Heart left ventricle (tissue), 16 donors: Measurements from ENCODE around the gene MSN. TPM values are rescaled to one million over a fixed set of nuclear protein-coding genes. Genes with fewer than 3 reads are reported as not detected.

Experiments used
- ATAC-seq, 4 donors: fragments of 200-7000 bp; cut with Tn5 transposase; one replicate each; pipeline ENCODE4 v1.9.1; 2020 to 2022; ENCODE audit warnings: moderate library complexity in 4 of 4, mild to moderate bottlenecking in 3 of 4, moderate number of reproducible peaks in 1 of 4
- DNase-seq, 5 donors: peaks; one replicate each; pipeline ENCODE4 v3.0.0-alpha.2; 2020
- H3K27ac ChIP-seq, 12 donors: fragments of 200-600 bp; sonication (generic) in 4 of 12; one replicate each; pipeline versions ENCODE4 v1.5.0 to v1.8.0; 2016 to 2022; ENCODE audit warnings: mild to moderate bottlenecking in 2 of 12
- H3K27me3 ChIP-seq, 9 donors: fragments of 200-600 bp; sonication (generic) in 2 of 9; one replicate each; pipeline versions ENCODE4 v1.5.1 to v1.8.0; 2016 to 2022; ENCODE audit warnings: mild to moderate bottlenecking in 3 of 9
- H3K36me3 ChIP-seq, 9 donors: fragments of 200-600 bp; sonication (generic) in 2 of 9; one replicate each; pipeline versions ENCODE4 v1.5.0 to v1.8.0; 2018 to 2022; ENCODE audit warnings: mild to moderate bottlenecking in 2 of 9
- H3K4me1 ChIP-seq, 12 donors: fragments of 200-600 bp; sonication (generic) in 4 of 12; one replicate each; pipeline versions ENCODE4 v1.5.0 to v1.8.0; 2016 to 2022; ENCODE audit warnings: mild to moderate bottlenecking in 3 of 12
- H3K4me3 ChIP-seq, 12 donors: fragments of 200-600 bp; sonication (generic) in 4 of 12; one replicate each; pipeline versions ENCODE4 v1.5.0 to v1.8.0; 2017 to 2022; ENCODE audit warnings: mild to moderate bottlenecking in 9 of 12, moderate library complexity in 4 of 12
- H3K9me3 ChIP-seq, 12 donors: fragments of 200-600 bp; sonication (generic) in 4 of 12; one replicate each; pipeline versions ENCODE4 v1.5.0 to v1.8.0; 2016 to 2022; ENCODE audit warnings: mild to moderate bottlenecking in 1 of 12
- POLR2A ChIP-seq, 2 donors: fragments of 450-650 bp; IDR thresholded peaks; one replicate each; pipeline ENCODE4 v1.6.1; 2017; ENCODE audit warnings: antibody characterized with exemption in 2 of 2, mild to moderate bottlenecking in 2 of 2, moderate library complexity in 2 of 2
- WGBS, 4 donors: extraction: QIAGEN DNeasy Blood & Tissue Kit in 2 of 4; methylation state at CpG; one replicate each; pipeline versions ENCODE4 v1.1.5 to v1.1.7; 2013 to 2018; 5-methylcytosine and 5-hydroxymethylcytosine counted together
- intact Hi-C, 10 donors: fragments of 100-400 bp; cut with DNase I; formaldehyde crosslinking; loops; one replicate each; pipeline versions ENCODE4 v1.11.1 to v1.14.2; 2022
- polyA plus RNA-seq, 2 donors: library from polyadenylated mRNA; stranded (reverse); fragments of 200-250 nt; gene quantifications; one replicate each; pipeline ENCODE4 v1.2.3, GENCODE V29; 2013
- total RNA-seq, 9 donors: library from RNA; depleted of rRNA in 2 of 9; stranded (reverse); fragments of >200 nt in 2 of 9; fragmentation: NEBNext Ultra II Directional in 3 of 9; extraction: Animal tissue kit (Norgen Biotek cat#: 25700) in 3 of 9; gene quantifications; one replicate each; pipeline versions ENCODE4 v1.1.0 to v1.2.4, GENCODE V29; 2016 to 2023
- TF ChIP-seq, protein P1 (sequence below), 12 donors: fragments of 200-600 bp; sonication (generic) in 4 of 12; IDR thresholded peaks; one replicate each; pipeline versions ENCODE4 v1.5.0 to v1.8.0; 2018 to 2022; ENCODE audit warnings: antibody characterized with exemption in 12 of 12, mild to moderate bottlenecking in 5 of 12
- donor health status: ischemic (EF 13 %, LVEDD 7.1; RV severe dilation, severe dysfunction).
- donor health status: healthy with polysubstance abuse.
- donor health status: DM: no; HTN: yes; CAD: no.
- donor health status: DM: no; HTN: no; CAD: no.
- donor health status: ischemic (EF 25% LVEDD 6.9; RV normal size, moderate dysfunction).
- donor health status: ischemic (EF 25% LVEDD 5.7; RV mildly dilated, moderate dysfunction).
- donor health status: healthy.
- donor health status: DM: yes; HTN: yes; CAD: no.
- donor health status: ischemic (EF 35%, LVEDD 5.7; RV mildly dilated, moderate dysfunction).
- donor health status: nonischemic (EF 11% LVEDD 7.7; RV severe dilation, severe dysfunction).
- donor health status: DM: yes; HTN: yes; CAD: no.
- donor health status: PGD.
- donor health status: ischemic (EF 29% LVEDD 5.4; RV normal size, mild dysfunction).
- donor health status: nonischemic (EF 23%, LVEDD 6.1; RV moderate dilation, normal function).

The MSN gene
- total and polyA plus RNA-seq, 11 donors, result 48.9 to 298 (median 153) TPM

DNA sequence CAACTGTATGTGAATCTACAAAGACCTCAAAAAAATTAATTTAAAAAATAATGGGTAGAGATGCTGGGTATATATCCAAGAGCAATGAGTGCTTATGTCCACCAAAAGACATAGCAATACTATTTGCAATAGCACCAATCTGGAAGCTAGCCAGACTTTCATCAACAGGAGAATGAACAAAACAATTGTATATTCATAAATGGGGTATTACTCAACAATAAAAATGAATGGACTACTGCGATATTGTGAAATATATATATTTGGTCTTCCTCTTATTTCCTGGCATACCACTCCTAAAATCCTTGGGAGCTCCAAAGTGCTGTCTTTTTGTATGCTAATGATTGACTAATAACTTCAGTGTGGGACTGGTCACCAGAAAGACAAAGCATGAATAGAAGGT lies 77.5 kb downstream of the MSN start:
- ATAC-seq, result no peak
- Histone ChIP-seq H3K27me3 (peaks cover 0 to 5% (median 0%) of the 10 kb centered on the region in 9 donors), H3K9me3 (no peaks in the 10 kb centered on the region), H3K4me1 (peaks cover 0 to 19% (median 2%) of the 10 kb centered on the region in 12 donors), H3K4me3 (no peak overlapping the region), H3K27ac (no peak overlapping the region), H3K36me3 (peaks cover 0 to 25% (median 23%) of the 10 kb centered on the region in 9 donors)
- TF ChIP-seq POLR2A (IDR thresholded peaks at IDR 0.05), result no peak
- TF ChIP-seq, protein P1, sequence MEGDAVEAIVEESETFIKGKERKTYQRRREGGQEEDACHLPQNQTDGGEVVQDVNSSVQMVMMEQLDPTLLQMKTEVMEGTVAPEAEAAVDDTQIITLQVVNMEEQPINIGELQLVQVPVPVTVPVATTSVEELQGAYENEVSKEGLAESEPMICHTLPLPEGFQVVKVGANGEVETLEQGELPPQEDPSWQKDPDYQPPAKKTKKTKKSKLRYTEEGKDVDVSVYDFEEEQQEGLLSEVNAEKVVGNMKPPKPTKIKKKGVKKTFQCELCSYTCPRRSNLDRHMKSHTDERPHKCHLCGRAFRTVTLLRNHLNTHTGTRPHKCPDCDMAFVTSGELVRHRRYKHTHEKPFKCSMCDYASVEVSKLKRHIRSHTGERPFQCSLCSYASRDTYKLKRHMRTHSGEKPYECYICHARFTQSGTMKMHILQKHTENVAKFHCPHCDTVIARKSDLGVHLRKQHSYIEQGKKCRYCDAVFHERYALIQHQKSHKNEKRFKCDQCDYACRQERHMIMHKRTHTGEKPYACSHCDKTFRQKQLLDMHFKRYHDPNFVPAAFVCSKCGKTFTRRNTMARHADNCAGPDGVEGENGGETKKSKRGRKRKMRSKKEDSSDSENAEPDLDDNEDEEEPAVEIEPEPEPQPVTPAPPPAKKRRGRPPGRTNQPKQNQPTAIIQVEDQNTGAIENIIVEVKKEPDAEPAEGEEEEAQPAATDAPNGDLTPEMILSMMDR (IDR thresholded peaks at IDR 0.05), result no peak
- 55 to 73% (median 70%) methylated on average over 1 of the region's 1 CpG for WGBS, 4 donors
- DNase-seq, result no peak
- intact Hi-C loops, result loop anchor here in 1 of 10 donors (10.0 kb wide), 1 partner anchor 240 kb away; no protein-coding TSS in a partner anchor

GRCh38 chrX:65745427-65745826 lies 78.0 kb downstream of the MSN start:
- peaks cover 0 to 19% (median 2%) of the 10 kb centered on the region in 12 donors for H3K4me1 ChIP-seq
- H3K27me3 ChIP-seq, result peaks cover 0 to 5% (median 0%) of the 10 kb centered on the region in 9 donors
- peaks cover 0 to 21% (median 19%) of the 10 kb centered on the region in 9 donors for H3K36me3 ChIP-seq
- ATAC-seq (no peak), DNase-seq (no peak)
- intact Hi-C loops, result loop anchor here in 1 of 10 donors (10.0 kb wide), 1 partner anchor 239 kb away; no protein-coding TSS in a partner anchor
- H3K9me3 ChIP-seq, result no peaks in the 10 kb centered on the region
- peak overlapping the region in 1 of 12 donors; percentile 6 for H3K27ac ChIP-seq
- 52 to 58% (median 53%) methylated on average over 6 of the region's 6 CpGs for WGBS, 4 donors
- TF ChIP-seq, protein P1 (IDR thresholded peaks at IDR 0.05), result no peak
- TF ChIP-seq POLR2A (IDR thresholded peaks at IDR 0.05), result no peak
- H3K4me3 ChIP-seq, result no peak overlapping the region

DNA sequence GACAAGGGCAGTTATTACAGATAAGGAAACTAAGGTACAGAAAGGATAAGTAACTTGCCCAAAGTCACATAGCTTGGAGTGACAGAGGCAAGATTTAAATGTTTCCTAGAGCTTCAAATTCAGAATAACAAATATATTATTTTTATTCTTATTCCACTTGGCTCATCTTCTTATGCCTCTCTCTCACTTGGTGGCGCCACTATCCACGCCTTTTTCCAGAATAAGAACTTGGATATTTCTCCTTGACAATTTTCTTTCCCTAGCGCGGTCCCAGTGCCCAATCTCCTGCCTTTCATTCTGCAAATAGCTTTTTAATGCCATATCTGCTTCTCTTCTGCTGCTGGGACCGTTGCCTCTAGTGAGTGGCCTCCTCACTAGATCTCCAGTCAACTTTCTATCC lies 78.5 kb downstream of the MSN start:
- intact Hi-C loops, result loop anchor here in 1 of 10 donors (10.0 kb wide), 1 partner anchor 239 kb away; no protein-coding TSS in a partner anchor
- DNase-seq (no peak), ATAC-seq (no peak)
- H3K27me3 ChIP-seq, result peaks cover 0 to 5% (median 0%) of the 10 kb centered on the region in 9 donors
- peaks cover 0 to 24% (median 2%) of the 10 kb centered on the region in 12 donors for H3K4me1 ChIP-seq
- no peak for TF ChIP-seq POLR2A (IDR thresholded peaks at IDR 0.05)
- TF ChIP-seq, protein P1 (IDR thresholded peaks at IDR 0.05), result no peak
- WGBS, 4 donors, result 57 to 74% (median 62%) methylated on average over 5 of the region's 5 CpGs
- no peak overlapping the region for H3K27ac ChIP-seq
- no peak overlapping the region for H3K4me3 ChIP-seq
- peaks cover 0 to 15% (median 13%) of the 10 kb centered on the region in 9 donors for H3K36me3 ChIP-seq
- H3K9me3 ChIP-seq, result no peaks in the 10 kb centered on the region

- H3K4me1 ChIP-seq, result peaks cover 0 to 14% (median 0%) of the 10 kb centered on the region in 12 donors
- 64 to 78% (median 71%) methylated on average over 6 of the region's 6 CpGs for WGBS, 4 donors
- H3K4me3 ChIP-seq, result no peak overlapping the region
- no peaks in the 10 kb centered on the region for H3K36me3 ChIP-seq
- H3K9me3 ChIP-seq, result peaks cover 0 to 12% (median 0%) of the 10 kb centered on the region in 12 donors
- H3K27me3 ChIP-seq, result peaks cover 0 to 15% (median 0%) of the 10 kb centered on the region in 9 donors
- H3K27ac ChIP-seq, result no peak overlapping the region
- ATAC-seq, result no peak
- intact Hi-C loops, result no loop called here
- DNase-seq, result no peak
- TF ChIP-seq POLR2A (IDR thresholded peaks at IDR 0.05), result no peak
- TF ChIP-seq, protein P1 (IDR thresholded peaks at IDR 0.05), result no peak
These were observed 83.4 kb downstream of the MSN start for GRCh38 chrX:65750674-65751469.
